Heart left ventricle (tissue), 13 donors: Measurements from ENCODE around the gene SOWAHD.

Experiments
- CTCF ChIP-seq, 12 donors: fragments of 200-600 bp; sonication (generic) in 4 of 12; IDR thresholded peaks; one replicate each; pipeline versions ENCODE4 v1.5.0 to v1.8.0; 2018 to 2022; ENCODE audit warnings: antibody characterized with exemption in 12 of 12, mild to moderate bottlenecking in 5 of 12
- POLR2A ChIP-seq, 2 donors: fragments of 450-650 bp; IDR thresholded peaks; one replicate each; pipeline ENCODE4 v1.6.1; 2017; ENCODE audit warnings: antibody characterized with exemption in 2 of 2, mild to moderate bottlenecking in 2 of 2, moderate library complexity in 2 of 2
- donor health status: ischemic (EF 13 %, LVEDD 7.1; RV severe dilation, severe dysfunction).
- donor health status: DM: no; HTN: yes; CAD: no.
- donor health status: DM: no; HTN: no; CAD: no.
- donor health status: ischemic (EF 25% LVEDD 6.9; RV normal size, moderate dysfunction).
- donor health status: ischemic (EF 25% LVEDD 5.7; RV mildly dilated, moderate dysfunction).
- donor health status: ischemic (EF 35%, LVEDD 5.7; RV mildly dilated, moderate dysfunction).
- donor health status: nonischemic (EF 11% LVEDD 7.7; RV severe dilation, severe dysfunction).
- donor health status: DM: yes; HTN: yes; CAD: no.
- donor health status: PGD.
- donor health status: ischemic (EF 29% LVEDD 5.4; RV normal size, mild dysfunction).
- donor health status: nonischemic (EF 23%, LVEDD 6.1; RV moderate dilation, normal function).

- TF ChIP-seq CTCF (IDR thresholded peaks at IDR 0.05), result no peak
- TF ChIP-seq POLR2A (IDR thresholded peaks at IDR 0.05), result no peak
These were observed 23.5 kb upstream of the SOWAHD start for GRCh38 chrX:119734897-119735339.
